ENCODE data around the gene OR5AU1. TPM values are rescaled to one million over a fixed set of nuclear protein-coding genes. Genes with fewer than 3 reads are reported as not detected.

The OR5AU1 gene
- not detected for total RNA-seq
- long read RNA-seq, donor 1, result 0 reads
- long read RNA-seq, donor 2, result 0 reads

DNA sequence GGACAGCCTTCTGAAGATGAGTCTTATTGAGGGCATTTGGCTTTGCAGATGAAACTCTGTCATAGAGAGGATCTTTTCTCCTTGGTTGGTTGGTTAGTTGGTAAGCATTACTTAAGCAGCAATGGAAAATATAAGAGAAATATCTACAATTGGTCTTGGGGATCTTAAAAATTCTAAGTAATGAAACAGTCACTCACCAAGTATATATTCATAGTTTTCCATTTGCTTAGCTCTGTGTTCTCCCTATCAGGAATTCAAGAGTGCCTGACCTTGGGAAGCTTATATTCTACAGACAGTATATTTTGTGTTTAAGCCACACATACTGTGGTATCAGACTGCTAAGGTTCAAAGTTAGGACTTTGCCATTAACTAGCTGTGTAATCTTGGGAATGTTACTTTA, at the start of gene OR5AU1:
OR5AU1 (minus strand) TSS at position 101 of the 400 bp plus-strand sequence. CDS start 191 bp downstream, outside the sequence.
- Histone ChIP-seq H3K9me3 (no peaks in the 10 kb centered on the region), H3K36me3 (ENCODE audit: low read depth) (no peaks in the 10 kb centered on the region), H3K4me3 (no peak within 1 kb of the TSS), H3K4me1 (ENCODE audit: low read depth) (no peaks in the 10 kb centered on the region)
- intact Hi-C loops (cut with DNase I, micrococcal nuclease), result no loop called here
- TF ChIP-seq, protein P1, sequence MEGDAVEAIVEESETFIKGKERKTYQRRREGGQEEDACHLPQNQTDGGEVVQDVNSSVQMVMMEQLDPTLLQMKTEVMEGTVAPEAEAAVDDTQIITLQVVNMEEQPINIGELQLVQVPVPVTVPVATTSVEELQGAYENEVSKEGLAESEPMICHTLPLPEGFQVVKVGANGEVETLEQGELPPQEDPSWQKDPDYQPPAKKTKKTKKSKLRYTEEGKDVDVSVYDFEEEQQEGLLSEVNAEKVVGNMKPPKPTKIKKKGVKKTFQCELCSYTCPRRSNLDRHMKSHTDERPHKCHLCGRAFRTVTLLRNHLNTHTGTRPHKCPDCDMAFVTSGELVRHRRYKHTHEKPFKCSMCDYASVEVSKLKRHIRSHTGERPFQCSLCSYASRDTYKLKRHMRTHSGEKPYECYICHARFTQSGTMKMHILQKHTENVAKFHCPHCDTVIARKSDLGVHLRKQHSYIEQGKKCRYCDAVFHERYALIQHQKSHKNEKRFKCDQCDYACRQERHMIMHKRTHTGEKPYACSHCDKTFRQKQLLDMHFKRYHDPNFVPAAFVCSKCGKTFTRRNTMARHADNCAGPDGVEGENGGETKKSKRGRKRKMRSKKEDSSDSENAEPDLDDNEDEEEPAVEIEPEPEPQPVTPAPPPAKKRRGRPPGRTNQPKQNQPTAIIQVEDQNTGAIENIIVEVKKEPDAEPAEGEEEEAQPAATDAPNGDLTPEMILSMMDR (IDR thresholded peaks at IDR 0.05), result no peak
- ATAC-seq (no peak), DNase-seq (no peak)

DNA sequence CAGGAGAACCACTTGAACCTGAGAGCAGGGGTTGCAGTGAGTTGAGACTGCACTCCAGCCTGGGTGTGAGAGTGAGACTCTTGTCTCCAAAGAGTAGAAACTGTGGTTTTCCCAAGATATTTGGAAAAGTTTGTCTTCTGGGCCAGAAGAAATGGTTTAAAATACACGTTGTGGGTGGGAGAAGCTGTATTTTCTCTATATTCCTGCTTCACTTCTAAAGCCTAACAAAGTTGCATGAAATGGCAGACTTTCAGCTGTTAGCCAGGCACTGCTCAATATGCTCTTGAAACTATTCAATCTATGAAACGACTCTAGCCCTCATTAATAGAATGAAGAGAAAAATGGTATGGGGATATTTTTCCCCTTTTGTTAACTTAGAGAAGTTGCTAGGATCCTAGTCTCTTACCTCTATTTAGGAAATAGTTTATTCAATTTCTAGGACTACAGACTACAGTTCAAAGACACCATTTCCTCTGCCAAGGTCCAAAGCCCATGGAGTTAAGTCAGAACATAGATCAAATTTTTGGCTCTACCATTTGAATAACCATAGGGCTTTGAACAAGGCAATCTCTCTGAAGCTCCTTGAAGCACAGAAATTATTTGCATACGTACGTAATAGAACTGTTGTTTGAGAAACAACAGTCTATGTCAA, 49.3 kb upstream of the OR5AU1 start:
- ATAC-seq, result no peak
- H3K4me1 ChIP-seq (ENCODE audit: low read depth), result no peaks in the 10 kb centered on the region
- no peak overlapping the region for H3K4me3 ChIP-seq
- no peaks in the 10 kb centered on the region for H3K9me3 ChIP-seq
- TF ChIP-seq, protein P1 (IDR thresholded peaks at IDR 0.05), result no peak
- H3K36me3 ChIP-seq (ENCODE audit: low read depth), result peaks cover 5% of the 10 kb centered on the region
- intact Hi-C loops (cut with DNase I, micrococcal nuclease), result no loop called here
- DNase-seq, result no peak

DNA sequence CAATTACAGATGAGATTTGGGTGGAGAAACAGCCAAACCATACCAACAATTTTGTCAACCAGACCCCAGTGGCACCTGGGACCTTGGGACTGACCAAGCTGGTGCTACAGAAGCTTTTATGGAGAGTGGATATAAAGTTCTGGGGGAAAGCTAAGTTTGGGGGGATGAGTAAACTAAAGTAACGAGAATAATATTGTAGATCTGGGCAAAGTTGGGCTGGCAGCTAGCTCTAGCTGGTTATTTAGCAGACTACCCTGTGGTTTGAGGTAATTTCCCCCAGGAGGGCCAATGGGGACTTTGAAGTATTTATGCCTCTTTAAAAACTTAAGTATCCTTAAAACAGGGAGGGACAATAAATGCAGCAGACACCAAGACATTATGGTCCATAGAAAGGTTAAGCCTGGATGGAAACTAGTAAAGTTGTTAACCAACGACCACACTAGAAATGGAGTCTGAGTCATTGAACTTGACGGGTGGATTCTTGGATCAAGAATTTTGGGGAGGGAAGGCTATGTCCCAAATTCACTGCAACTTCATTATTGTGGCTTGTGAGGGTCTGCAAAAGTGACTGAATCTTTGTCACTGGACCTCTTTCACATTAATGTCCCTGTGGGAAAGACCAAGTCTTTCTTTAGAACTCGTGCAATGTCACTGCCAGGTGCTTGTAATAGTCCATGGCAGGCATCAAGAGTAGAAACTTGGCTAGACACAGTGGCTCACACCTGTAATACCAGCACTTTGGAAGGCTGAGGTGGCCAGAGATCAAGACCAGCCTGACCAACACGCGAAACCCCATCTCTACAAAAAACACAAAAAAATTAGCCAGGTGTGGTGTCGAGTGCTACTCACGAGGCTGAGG, 48.5 kb upstream of the OR5AU1 start:
- no peak overlapping the region for H3K4me3 ChIP-seq
- ATAC-seq (no peak), DNase-seq (no peak)
- TF ChIP-seq, protein P1 (IDR thresholded peaks at IDR 0.05), result no peak
- no peaks in the 10 kb centered on the region for H3K9me3 ChIP-seq
- intact Hi-C loops (cut with DNase I, micrococcal nuclease), result no loop called here
- H3K4me1 ChIP-seq (ENCODE audit: low read depth), result no peaks in the 10 kb centered on the region
- no peaks in the 10 kb centered on the region for H3K36me3 ChIP-seq (ENCODE audit: low read depth)

DNA sequence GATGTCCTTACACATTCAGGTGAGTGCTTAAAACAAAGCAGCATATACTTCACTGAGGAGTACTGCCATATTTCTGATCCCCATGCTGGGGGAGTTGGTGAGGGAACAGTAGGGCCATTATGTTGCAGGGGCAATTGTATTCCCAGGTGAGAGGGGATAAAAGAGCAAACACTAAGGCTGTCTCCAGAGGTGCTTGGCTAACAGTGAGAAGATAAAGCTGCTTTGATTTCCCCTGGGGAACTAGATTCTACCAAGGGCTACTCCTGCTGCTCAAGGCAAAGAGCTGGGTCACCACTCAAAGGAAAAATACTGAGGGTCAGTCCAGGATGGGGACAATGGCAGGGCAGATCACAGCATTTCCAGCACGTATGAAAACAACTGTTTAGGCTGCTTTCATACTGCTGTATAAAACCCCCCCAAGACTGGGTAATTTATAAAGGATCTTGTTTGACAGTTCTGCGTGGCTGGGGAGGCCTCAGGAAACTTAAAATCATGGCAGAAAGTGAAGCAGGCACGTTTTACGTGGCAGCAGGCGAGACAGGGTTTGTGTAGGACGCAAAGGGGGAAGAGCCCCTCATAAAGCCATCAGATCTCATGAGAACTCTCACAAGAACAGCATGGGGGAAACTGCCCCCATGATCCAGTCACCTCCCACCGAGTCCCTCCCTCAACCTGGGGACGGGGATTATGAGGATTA, 47.8 kb upstream of the OR5AU1 start:
- DNase-seq, result no peak
- H3K4me1 ChIP-seq (ENCODE audit: low read depth), result no peaks in the 10 kb centered on the region
- TF ChIP-seq, protein P1 (IDR thresholded peaks at IDR 0.05), result no peak
- intact Hi-C loops (cut with DNase I, micrococcal nuclease), result no loop called here
- H3K4me3 ChIP-seq, result no peak overlapping the region
- H3K9me3 ChIP-seq, result no peaks in the 10 kb centered on the region
- H3K36me3 ChIP-seq (ENCODE audit: low read depth), result no peaks in the 10 kb centered on the region
- ATAC-seq, result peak; percentile 12

DNA sequence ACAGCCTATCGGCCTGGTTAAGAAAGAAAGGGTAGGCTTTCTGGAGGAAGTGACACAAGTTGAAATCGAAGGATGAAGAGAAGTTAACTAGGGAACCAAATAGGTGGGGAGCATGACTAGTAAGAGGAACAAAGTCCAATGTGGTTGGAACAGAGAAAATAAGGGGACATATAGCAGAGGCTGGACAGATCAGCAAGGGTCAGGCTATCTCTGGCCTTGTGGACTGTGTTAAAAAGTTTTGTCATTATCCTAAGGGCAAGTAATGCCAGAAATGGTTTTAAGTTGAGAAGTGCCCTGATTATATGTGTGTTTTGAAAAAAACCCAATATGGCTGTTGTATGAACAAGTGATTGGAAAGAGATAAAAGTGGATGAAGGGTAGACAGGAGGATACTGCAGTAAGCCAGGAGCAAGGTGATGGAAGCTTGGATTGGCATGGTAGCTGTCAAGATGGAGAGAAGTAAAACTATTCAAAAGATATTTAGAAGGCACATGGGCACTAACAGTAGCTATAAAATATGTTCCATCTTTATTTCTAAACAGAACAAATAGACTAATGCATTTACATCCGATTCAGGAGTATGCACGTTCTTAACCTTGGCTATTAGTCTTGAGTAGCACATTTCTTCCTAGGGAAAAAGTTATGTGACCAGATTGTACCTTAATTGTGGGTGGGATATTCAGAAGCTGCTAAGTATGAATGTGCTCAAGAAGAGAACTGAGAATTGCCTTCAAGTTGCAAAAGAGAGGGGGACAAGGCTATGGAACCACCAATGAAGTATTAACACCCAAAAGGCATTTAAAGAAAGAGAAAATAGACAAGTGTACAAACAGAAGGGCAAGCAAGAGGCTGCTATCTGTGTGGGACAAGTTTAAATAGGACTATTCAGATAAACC, 46.8 kb upstream of the OR5AU1 start:
- H3K4me3 ChIP-seq, result no peak overlapping the region
- TF ChIP-seq, protein P1 (IDR thresholded peaks at IDR 0.05), result no peak
- no peaks in the 10 kb centered on the region for H3K36me3 ChIP-seq (ENCODE audit: low read depth)
- H3K9me3 ChIP-seq, result no peaks in the 10 kb centered on the region
- no peak for ATAC-seq
- no peak for DNase-seq
- no peaks in the 10 kb centered on the region for H3K4me1 ChIP-seq (ENCODE audit: low read depth)
- intact Hi-C loops (cut with DNase I, micrococcal nuclease), result no loop called here

Data from mucosa of descending colon (tissue), 3 donors.